ENCODE measurements around the gene DNAJA1. TPM values are rescaled to one million over a fixed set of nuclear protein-coding genes. Genes with fewer than 3 reads are reported as not detected.

The DNAJA1 gene
- 60.6 and 105 TPM in 2 replicates for total RNA-seq

DNA sequence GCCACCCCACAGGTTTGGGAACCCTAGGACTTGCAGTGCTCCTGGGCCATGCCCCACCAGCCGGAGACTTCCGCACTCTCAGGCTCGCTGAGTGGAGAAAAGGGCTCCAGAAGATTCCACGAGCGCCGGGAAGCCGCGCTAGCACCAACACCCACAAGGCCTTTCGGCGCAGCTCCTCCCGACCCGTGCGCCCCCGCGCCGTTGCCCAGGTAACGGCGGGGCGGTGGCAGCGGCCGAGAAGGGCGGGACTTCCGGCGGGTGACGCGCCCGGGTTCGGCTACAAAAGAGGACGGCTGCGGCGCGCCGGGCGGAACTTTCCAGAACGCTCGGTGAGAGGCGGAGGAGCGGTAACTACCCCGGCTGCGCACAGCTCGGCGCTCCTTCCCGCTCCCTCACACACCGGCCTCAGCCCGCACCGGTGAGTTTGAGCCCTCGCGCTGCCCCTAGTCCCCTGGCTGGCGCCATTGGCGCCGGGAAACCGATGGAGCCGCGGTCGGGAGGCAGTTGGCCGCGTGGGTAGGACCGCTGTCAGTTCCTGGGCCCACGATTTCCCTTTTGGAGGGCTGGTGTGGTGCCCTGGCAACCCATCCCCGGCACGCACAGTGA, at the start of gene DNAJA1:
DNAJA1 (plus strand) TSS at position 308 of the 606 bp plus-strand sequence. CDS start 1,212 bp downstream, outside the sequence.

GRCh38 chr9:33076046-33077004, 51.3 kb downstream of the DNAJA1 start, which contains the start of gene SMU1:
Gene SMU1 (minus strand): TSS chr9:33076674. CDS start chr9:33076608, 66 bp downstream.

Other genes starting within 250 kb of the DNAJA1 start
- gene TMEM215, start 241.7 kb upstream of the DNAJA1 start, total RNA-seq = not detected in 2 replicates
- 31.6 and 42.2 TPM in 2 replicates for gene APTX, start 23.6 kb upstream of the DNAJA1 start, total RNA-seq
- gene SMU1, start 51.4 kb downstream of the DNAJA1 start, total RNA-seq = 20.6 and 31.9 TPM in 2 replicates
- gene B4GALT1, start 142.1 kb downstream of the DNAJA1 start, total RNA-seq = 45.5 and 52.0 TPM in 2 replicates
- gene SPINK4, start 214.9 kb downstream of the DNAJA1 start, total RNA-seq = 1.3 and 1.8 TPM in 2 replicates
- gene BAG1, start 239.4 kb downstream of the DNAJA1 start, total RNA-seq = 25.2 and 65.2 TPM in 2 replicates
- 61.8 and 111 TPM in 2 replicates for gene CHMP5, start 239.8 kb downstream of the DNAJA1 start, total RNA-seq